Uterus (tissue), 2 donors: ENCODE measurements around the gene HSPA4L.

ENCODE experiments used
- CTCF ChIP-seq, 4 experiments: fragments of 200-600 bp in 2 of 4; fragments of 450-650 bp in 2 of 4; sonication (generic) in 2 of 4; IDR thresholded peaks; one replicate each; pipeline ENCODE4 v1.5.1; 2016 to 2019; ENCODE audit warnings: antibody characterized with exemption in 4 of 4, mild to moderate bottlenecking in 2 of 4, moderate library complexity in 1 of 4
- POLR2A ChIP-seq, 2 donors: fragments of 450-650 bp; IDR thresholded peaks; one replicate each; pipeline ENCODE4 v1.6.1; 2016; ENCODE audit warnings: antibody characterized with exemption in 2 of 2, mild to moderate bottlenecking in 1 of 2, moderate library complexity in 1 of 2

- TF ChIP-seq CTCF (IDR thresholded peaks at IDR 0.05), result no peak
- no peak for TF ChIP-seq POLR2A (IDR thresholded peaks at IDR 0.05)
Measured at GRCh38 chr4:127783955-127784770, 2.0 kb downstream of the HSPA4L start.
